HL-60 (cell line): ENCODE measurements around the gene KAZALD1.
A peak's percentile ranks its signal among the peaks of the same experiment; 100 is the strongest.

Experiments used
- CTCF ChIP-seq: IDR thresholded peaks from one replicate; pipeline ENCODE4 v1.5.1; 2011; ENCODE audit warnings: low read length, control low read depth, inconsistent platforms; ENCODE audit not compliant: insufficient read depth
- GABPA ChIP-seq: IDR thresholded peaks from 2 replicates; pipeline ENCODE4 v1.6.1; 2012; ENCODE audit warnings: low read depth
- POLR2AphosphoS5 ChIP-seq: IDR thresholded peaks from 2 replicates; pipeline ENCODE4 v1.6.1; 2012; ENCODE audit warnings: low read depth
- REST ChIP-seq: IDR thresholded peaks from 2 replicates; pipeline ENCODE4 v1.6.1; 2012; ENCODE audit warnings: low read depth; ENCODE audit not compliant: insufficient replicate concordance

GRCh38 chr10:101042667-101043362, 19.0 kb upstream of the KAZALD1 start:
- TF ChIP-seq CTCF (no peak), POLR2AphosphoS5 (peak; percentile 69; the same call in 1 of the 2 replicates), REST (no peak), GABPA (0 out of 2 replicates have a peak, but pooled peaks have one; percentile 32)
